ENCODE results near the gene UBN2.
"Not testable (repeated sequence)": the region's sequence is repeated elsewhere in the genome, so short reads cannot be mapped to it uniquely, and the experiment has no call there.

Gene UBN2

GRCh38 chr7:139304517-139304916, 73.5 kb downstream of the UBN2 start:
- no peak for DNase-seq

GRCh38 chr7:139317939-139318505, 87.0 kb downstream of the UBN2 start:
- no peak for DNase-seq

DNA sequence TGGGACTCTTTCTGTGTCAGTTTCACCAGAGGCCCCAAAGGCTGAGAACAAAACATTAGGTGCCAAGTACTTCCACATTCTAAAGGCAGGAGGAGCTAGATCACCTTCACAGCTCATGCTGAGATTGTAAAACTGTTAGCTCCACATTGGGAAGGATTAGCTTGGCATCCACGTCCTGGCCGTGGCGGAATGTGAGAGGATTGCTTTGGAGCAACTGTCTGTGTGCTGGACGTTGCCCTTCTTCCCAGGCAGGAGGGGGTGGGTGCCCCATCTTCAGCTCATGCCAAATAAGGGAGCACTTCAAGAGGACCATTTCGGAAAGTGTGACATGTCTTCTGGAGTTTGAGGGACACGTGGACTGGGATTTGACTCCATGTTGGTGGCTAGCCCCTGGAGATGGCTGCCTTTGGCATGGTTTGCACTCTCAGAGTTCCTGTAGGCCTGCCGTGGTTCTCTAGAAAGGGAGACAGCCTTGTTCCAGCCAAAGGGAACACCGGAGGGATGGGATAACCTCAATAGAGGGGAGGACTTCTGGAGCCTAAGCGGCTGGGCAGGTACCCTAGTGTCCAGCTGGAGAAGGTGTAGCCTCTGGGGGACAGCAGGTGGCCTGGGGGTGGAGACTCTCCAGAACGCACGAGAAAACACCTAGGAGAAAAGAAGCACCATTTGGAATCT, 90.2 kb downstream of the UBN2 start:
- DNase-seq: peak; percentile 20

DNA sequence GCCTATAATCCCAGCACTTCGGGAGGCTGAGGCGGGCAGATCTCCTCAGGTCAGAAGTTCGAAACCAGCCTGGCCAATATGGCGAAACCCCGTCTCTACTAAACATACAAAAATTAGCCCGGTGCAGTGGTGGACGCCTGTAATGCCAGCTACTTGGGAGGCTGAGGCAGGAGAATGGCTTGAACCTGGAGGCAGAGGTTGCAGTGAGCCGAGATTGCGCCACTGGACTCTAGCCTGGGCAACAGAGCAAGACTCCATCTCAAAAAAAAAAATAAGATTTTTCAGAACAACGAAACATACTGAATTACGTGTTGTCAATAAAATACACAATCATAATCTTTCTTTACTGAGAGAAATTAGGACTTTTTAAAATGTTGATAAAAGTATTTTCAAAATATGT, 93.7 kb downstream of the UBN2 start:
- not testable (repeated sequence) for DNase-seq

DNA sequence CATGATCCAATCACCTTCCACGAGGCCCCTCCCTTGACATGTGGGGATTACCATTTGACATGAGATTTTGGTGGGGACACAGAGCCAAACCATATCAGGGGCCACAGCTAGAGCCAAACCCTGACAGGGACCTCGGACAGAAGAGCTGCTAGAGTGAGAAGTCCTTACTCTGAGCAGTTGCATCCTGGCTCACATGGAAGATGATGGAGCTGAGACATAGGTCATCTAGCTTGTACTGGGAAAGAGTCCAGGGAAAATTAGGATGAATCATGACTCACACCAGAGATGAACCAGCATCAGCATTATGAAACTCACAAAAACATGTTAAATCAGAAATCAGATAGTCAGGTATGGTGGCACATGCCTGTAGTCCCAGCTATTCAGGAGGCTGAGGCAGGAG, 97.3 kb downstream of the UBN2 start:
- DNase-seq: peak; percentile 85

DNA sequence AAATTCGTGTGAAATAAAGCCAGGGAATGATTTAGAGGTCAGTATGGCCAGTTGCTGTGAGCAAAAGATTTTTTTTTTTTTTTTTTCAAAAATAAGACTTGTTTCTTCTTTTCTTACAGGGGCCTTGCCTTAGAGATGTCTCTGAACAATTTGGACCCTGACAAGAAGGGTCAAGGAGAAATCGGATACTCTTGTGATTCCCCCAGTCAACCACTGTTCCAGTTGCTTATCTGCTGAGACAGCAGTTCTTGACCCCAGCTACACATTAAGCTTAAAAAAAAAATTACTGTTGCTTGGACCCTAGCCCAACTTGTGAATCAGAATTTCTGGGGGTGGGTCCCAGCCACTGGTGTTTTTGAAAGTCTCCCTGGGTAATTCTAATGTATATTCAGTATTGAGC, 98.1 kb downstream of the UBN2 start:
- DNase-seq: no peak

- no peak for DNase-seq
Measured at GRCh38 chr7:139330333-139331030, 99.4 kb downstream of the UBN2 start.

- DNase-seq: no peak
Measured at GRCh38 chr7:139332697-139333359, 101.8 kb downstream of the UBN2 start.

- DNase-seq: not testable (repeated sequence)
Measured at GRCh38 chr7:139333443-139333842, 102.4 kb downstream of the UBN2 start.

- DNase-seq: no peak
Measured at GRCh38 chr7:139334399-139335150, 103.5 kb downstream of the UBN2 start.

DNA sequence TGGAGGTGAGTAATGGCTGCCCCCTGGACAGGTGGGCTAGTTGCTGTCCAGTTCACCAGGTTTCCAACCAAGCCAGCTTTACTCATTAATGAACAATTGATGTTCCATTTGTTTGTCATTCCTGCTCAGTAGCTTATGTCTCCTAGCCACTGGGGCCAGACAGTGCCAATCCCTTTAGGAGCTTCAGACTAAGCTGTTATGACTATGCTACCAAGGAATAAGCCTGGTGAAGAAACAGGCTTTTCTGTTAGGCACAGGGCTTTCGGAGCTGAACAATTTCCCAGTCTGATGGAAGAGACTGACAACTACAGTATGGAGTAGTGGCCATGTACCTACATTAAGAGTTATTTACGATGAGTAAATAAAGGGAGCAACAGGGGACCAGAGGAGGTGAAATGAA, 108.0 kb downstream of the UBN2 start:
- no peak for DNase-seq

GRCh38 chr7:139339698-139340036, 108.6 kb downstream of the UBN2 start:
- no peak for DNase-seq

GRCh38 chr7:139340037-139340807, 109.2 kb downstream of the UBN2 start:
- peak; percentile 100 for DNase-seq

GRCh38 chr7:139340808-139341057, 109.7 kb downstream of the UBN2 start:
- no peak for DNase-seq

- peak; percentile 94 for DNase-seq
Measured at GRCh38 chr7:139341058-139341775, 110.2 kb downstream of the UBN2 start, which contains the start of gene FMC1. Gene FMC1, plus strand, starts transcription at chr7:139341337. Its CDS starts 48 bp downstream, at chr7:139341385.

GRCh38 chr7:139341776-139342226, 110.8 kb downstream of the UBN2 start:
- DNase-seq: no peak

GRCh38 chr7:139345042-139345441, 114.0 kb downstream of the UBN2 start:
- no peak for DNase-seq

DNA sequence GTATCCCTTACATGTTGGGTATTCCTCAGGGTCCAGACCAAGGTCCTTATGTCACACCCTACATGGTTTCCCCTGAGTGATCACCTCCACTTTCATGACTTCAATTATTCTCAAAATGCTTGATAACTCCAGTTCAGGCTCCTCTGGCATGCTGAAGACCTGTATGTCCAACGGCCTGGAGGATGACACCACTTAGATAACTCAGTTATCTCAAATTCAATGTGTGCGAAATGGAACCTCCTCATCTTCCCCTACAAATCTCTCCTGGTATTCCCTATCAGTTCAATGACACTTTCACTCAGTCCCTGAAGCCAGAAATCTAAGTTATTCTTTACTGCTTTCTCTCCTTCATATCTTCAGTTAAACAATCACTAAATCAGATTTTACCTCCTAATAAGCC, 120.0 kb downstream of the UBN2 start:
- DNase-seq: no peak

DNA sequence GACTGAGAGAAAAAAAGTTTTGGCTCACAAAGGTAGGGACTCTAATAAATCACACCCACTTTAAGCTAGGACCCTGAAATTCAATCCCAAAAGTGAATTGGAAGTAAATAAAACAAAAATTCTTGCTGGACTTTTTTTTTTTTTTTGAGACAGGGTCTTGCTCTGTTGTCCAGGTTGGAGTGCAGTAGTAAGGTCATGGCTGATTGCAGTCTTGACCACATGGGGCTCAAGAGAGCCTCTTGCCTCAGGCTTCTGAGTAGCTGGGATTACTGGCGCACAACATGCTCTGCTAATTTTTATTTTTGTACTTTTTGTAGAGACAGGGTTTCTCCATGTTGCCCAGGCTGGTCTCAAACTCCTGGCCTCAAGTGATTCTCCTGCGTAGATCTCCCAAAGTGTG, 123.7 kb downstream of the UBN2 start:
- DNase-seq: no peak

- DNase-seq: no peak
Measured at GRCh38 chr7:139355320-139355719, 124.3 kb downstream of the UBN2 start.
